Neural progenitor cell (in vitro differentiated cells): Measurements from ENCODE around the gene HOXD4.

ENCODE experiments used
- CTCF ChIP-seq: fragments of 200-600 bp; sonication (generic); IDR thresholded peaks from 2 replicates; pipeline ENCODE4 v1.5.1; 2017; ENCODE audit warnings: antibody characterized with exemption, mild to moderate bottlenecking
- EZH2 ChIP-seq: fragments of 200-600 bp; sonication (generic); IDR thresholded peaks from 2 replicates; pipeline ENCODE4 v1.6.1; 2017; ENCODE audit warnings: antibody characterized with exemption, mild to moderate bottlenecking, moderate library complexity

GRCh38 chr2:176118601-176119339, 32.6 kb upstream of the HOXD4 start:
- TF ChIP-seq CTCF, result peak; percentile 75
- peak; percentile 81 for TF ChIP-seq EZH2
